Activated T-cell treated with anti-CD3 and anti-CD28 coated beads for 24 hours (primary cell): ENCODE results near the gene DMXL1.
"Not testable (repeated sequence)": the region's sequence is repeated elsewhere in the genome, so short reads cannot be mapped to it uniquely, and the experiment has no call there.

Experiments
- DNase-seq: peaks from one replicate; pipeline ENCODE4 v3.0.0-alpha.2; 2020; ENCODE audit warnings: low read depth

Gene DMXL1

DNA sequence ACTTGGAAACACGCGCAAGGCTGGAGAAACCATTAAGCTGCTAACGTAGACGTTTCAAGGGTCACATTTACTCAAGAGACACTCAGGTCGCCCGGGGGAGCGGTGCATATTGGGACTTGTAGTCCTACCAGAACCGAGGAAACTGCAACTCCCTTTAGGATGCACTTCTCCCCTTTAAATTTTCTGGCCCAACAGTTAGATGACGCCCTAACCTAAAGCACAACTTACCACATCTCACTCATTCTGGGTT, 384 bp upstream of the DMXL1 start:
- no peak for DNase-seq

DNA sequence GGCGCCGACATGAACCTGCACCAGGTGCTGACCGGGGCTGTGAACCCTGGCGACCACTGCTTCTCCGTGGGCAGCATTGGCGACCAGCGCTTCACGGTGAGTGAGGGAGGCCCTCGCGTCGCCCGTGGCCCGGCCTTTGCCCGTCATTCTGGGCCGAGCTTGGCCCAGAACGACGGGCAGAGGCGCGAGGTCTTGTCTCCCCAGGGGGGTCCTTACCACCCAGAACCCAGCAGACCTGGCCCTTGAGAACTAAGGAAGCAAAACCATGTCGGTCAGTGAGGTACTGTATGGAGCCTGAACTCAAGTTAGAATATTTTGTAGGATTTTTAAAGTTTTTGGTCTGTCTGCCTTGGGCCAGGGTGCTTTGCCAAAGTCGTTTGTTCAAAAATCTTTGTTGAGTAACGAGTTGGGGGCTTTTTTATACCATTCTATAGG, 691 bp downstream of the DMXL1 start:
- DNase-seq: no peak

DNA sequence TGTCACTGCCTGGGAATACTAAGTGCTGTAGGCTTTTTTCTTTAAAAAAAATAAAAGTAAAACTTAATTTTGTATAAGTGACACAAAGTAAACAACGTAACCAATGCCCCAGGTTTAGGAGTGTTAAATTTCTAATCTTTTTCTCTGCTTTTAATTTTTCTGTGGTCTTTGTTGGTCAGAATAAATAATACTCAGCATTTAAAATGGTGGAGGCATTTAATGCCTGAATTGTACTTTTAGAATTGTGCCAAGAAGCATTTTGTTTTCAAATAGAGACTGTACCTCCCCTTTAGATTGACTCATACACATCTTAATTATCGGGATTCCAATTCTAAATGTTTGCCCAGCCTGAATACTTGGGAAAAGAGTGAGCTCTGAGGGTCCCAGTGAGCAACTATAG, 1.6 kb downstream of the DMXL1 start:
- DNase-seq: no peak

DNA sequence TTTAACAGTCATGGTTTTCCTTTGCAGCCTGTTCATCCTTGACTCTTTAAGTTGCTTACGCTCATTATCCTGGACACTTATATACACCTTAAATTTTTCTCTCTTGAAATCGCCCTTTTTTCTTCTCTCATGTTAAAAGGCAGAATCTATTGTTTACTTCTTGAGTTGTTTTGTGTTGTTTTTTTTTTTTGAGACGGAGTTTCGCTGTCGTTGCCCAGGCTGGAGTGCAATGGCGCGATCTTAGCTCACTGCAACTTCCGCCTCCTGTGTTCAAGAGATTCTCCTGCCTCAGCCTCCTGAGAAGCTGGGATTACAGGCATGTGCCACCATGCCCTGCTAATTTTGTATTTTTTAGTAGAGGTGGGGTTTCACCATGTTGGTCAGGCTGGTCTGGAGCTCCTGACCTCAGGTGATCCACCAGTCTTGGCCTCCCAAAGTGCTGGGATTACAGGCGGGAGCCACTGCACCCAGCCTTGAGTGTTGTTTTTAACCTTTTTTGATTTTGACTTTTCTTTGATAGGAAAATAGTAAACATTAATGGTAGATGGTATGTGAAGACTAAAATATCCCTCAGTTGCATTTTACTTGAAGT, 3.0 kb downstream of the DMXL1 start:
- not testable (repeated sequence) for DNase-seq

DNA sequence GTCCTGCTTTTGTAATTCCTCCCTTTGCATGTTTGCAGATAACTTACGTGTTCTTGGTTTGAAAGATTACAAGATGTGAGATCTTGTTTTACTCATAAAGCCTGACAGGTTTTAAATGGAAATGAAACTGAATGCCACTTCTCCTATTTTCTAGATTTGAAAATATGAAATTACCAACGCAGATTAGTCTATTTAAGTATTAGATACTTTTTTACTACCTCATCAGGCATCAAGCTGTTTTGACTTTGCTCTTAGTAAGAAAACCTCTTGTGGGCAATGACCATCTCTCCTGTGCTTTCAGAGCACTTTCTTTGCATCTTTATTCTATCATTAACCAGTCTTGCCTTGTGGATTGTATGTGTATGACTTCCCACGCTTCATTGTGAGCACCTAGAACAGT, 3.5 kb downstream of the DMXL1 start:
- no peak for DNase-seq

DNA sequence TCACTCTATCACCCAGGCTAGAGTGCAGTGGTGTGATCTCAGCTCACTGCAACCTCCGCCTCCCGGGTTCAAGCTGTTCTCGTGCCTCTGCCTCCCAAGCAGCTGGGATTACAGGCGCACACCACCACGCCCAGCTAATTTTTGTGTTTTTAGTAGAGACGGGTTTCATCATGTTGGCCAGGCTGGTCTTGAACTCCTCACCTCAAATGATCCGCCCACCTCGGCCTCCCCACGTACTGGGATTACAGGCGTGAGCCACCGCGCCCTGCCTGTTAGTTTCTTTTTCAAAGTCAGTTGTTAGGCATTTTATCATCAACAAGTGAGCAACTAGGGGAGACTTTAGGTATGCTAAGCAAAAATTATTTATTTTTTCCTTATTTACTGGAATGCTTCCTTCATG, 4.4 kb downstream of the DMXL1 start:
- DNase-seq: not testable (repeated sequence)

DNA sequence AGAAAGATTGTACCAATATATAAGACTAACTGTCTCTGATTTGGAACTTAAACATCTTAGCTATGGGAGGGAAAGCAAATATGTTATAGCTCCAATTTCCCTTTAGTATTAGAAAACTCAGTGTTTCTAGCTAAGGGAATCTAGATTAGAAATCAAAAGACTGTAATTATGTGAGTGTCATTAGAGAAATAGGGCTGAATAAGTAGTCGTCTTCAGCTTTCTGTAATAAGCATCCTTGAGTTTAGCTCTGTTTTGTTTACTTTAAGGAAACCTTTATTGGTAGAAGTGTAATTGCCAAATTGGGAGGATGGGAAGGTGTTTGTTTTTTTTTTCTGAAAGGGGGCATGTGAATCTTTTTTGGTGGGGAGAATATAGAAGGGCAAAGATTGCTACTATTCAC, 5.2 kb downstream of the DMXL1 start:
- DNase-seq: no peak

DNA sequence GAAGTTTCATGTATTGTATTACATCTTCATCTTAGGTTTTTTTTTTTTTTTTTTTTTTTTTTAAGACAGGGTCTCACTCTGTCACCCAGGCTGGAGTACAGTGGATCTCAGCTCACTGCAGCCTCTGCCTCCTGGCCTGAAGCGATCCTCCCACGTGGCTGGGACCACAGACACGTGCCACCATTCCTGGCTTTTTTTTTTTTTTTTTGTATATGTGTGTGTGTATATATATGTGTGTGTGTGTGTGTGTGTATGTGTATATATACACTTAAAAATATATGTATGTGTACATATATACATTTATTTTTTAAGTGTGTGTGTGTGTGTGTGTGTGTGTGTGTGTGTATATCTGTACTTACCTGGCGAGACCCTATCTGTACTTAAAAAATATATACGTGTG, 6.6 kb downstream of the DMXL1 start:
- no peak for DNase-seq

DNA sequence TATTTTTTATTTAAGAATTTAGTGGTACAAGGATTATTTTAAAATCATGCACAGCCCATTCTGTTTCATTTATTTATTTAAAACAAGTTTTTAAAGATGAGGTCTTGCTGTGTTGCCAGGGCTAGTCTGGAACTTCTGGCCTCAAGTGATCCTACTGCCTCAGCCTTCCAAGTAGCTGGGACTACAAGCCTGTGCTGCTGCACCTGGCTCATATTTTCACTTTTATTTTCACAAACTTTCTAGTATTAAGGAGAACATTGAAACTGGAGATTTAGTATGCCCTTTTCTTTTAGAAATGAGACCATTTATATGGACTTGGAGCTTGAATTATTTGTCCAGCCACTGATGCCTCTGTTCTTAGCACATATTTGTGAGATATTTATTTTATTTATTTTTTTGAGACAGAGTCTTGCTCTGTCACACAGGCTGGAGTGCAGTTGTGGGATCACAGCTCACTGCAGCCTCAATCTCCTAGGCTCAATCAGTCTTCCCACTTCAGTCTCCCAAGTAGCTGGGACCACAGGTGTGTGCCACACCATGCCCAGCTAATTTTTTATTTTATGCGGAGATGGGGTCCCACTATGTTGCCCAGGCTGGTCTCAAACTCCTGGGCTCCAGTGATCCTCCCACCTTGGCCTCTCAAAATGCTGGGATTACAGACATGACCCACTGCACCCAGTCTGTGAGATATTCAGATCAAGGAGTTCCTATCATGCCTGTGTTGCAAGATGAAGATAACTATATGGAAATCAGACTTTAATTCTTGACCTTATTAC, 7.4 kb downstream of the DMXL1 start:
- no peak for DNase-seq

DNA sequence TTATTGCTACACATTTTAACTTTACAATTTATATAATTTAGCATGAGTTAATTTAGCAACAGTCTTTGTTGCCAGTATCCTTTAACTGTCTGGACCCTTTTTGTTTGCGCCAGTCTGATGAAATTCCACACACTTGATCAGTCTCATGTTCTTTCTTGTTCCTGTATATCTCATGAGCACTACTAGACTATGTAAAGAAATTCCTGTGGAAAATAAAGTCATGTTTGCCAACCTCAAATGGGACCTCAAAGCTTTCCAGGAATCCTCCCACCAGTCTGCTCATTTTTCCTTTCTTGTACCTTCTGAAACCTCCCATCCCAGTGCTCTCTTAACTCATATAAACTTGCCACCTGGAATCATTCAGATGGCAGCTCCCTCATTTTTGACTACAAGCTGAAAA, 8.0 kb downstream of the DMXL1 start:
- no peak for DNase-seq

DNA sequence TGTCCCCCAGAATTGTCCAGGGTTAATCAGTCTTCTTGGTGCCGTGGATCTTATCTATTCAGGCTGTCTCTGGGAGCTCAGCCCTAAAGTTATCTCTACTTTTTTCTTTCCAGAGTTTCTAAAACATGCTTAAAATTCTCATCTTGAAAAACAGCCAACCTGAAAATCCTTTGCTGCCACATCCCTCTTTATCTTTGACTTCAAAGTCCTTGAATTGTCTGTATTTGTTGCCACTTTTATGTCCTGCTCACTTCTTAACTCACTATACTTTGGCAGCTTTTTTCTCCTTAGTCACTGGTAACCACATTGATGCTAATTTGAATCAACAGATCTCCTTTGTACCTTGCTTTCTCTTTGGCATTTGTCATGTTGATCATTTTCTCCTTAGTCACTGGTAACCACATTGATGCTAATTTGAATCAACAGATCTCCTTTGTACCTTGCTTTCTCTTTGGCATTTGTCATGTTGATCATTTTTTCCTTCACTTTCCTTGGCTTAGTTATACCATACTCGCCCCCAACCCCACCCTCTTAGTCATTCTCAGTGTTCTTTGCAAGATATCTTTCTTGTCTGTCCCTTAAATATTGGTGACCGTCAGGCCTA, 8.5 kb downstream of the DMXL1 start:
- DNase-seq: peak; percentile 26

DNA sequence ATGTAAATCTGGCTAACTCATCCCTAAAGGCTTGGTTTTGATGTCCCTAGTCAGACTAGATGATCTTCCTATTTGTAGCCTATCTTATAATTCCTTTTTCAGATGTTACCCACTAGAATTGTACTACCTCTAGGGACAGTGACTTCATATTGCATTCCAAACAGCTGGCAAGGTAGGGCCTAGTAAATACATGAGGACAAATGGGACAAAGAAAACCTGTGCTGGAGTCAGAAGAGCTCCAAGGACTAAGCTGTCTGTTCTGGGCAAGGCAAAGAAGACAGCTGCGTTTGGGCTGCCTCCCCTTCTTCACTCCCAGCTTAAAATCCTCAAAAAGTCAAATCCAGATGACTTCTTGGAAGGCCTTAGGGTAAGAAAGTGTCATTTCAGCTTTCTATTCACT, 10.0 kb downstream of the DMXL1 start:
- DNase-seq: no peak

DNA sequence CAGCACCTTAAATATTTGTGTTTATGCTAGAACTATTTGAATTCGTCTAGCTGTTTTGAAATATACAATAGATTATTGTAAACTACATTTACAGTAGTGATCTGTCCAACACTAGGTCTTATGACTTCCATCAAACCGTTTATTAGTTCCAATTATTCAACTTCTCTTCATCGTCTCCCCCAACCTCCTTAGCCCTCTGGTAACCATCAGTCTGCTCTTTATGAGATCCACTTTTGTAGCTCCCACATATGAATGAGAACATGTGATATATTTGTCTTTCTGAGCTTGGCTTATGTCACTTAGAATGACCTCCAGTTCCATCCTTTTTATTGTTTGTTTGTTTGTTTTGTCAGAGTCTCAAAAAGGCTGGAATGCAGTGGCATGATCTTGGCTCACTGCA, 11.8 kb downstream of the DMXL1 start:
- DNase-seq: no peak

DNA sequence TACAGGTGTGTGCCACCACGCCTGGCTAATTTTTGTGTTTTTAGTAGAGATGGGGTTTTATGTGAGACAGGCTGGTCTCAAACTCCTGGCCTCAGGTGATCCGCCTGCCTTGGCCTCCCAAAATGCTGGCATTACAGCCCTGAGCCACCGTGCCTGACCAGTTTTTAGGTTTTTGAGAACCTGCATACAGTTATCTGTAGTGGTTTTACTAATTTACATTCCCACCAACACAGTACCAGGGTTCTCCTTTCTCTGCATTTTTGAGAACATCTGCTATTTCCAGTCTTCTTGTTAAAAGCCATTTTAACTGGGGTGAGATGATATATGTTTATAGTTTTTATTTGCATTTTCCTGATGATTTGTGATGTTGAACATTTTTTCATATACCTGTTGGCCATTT, 12.8 kb downstream of the DMXL1 start:
- DNase-seq: no peak

DNA sequence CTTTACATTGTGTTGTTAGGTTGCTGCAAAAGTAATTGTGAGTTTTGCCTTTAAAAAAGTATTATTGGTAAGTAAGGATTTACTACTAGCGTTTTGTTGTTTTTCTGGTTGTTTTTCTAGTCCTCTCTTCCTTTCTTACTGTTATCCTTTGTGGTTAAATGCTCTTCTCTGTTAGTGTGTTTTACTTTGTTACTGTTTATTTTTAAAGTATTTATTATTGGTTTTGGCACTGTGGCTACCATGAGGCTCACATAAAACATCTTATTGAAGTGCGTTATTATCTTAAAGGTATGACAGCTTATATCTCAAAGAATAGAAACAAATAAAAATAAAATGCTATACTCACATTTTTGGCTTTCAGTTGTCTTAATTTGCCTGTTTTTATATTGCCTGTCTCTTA, 17.6 kb downstream of the DMXL1 start:
- no peak for DNase-seq

DNA sequence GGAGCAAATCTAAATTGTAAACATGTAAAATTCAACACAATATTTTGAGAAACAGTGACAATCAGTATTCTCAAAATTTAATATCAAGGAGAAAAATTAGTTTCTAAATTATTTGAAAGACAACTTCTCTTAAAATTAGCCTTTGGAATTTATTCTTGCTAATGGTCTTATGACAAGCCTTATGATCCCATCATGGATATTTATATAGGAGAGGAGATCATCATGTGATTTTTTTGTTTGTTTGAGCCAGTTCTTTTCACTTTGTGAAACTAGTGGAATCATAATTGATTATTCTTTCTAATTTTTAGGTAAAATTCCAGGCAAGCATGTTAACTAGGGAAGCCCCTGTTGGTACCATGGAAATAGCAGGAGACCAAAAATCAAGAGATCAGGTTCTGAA, 24.7 kb downstream of the DMXL1 start:
- DNase-seq: no peak

DNA sequence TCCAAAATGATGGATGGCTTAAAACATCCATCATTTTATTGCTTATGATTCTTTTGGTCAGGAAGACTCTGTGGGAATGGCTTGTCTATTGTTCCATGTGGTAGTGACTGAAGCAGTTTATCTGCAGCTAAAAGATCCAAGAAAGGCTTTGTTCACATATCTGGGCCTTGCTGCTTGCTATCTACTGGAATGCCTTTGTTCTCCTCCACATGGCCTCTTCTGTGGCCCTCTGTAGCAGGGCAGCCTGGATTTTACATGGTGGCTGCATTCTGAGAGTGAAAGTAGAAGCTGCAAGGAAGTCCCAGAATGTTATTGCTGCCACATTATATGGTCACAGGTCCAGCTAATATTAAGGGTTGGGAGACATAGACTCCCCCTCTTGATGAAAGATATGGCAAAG, 35.1 kb downstream of the DMXL1 start:
- no peak for DNase-seq

DNA sequence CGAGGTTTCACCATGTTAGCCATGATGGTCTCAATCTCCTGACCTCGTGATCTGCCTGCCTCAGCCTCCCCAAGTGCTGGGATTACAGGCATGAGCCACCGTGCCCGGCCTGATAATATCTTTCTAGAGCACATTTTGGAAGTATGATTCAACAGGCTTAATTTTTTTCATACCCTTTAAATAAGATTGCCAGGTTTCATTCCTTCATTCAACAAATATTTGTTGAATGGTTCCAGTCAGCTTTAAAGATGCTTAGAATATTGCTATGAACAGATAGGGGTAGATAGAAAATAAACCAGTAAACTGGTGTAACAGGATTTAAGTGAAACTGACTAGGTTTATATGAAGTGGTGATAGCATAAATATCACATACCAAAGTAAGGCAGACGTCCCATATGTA, 41.3 kb downstream of the DMXL1 start:
- DNase-seq: no peak

DNA sequence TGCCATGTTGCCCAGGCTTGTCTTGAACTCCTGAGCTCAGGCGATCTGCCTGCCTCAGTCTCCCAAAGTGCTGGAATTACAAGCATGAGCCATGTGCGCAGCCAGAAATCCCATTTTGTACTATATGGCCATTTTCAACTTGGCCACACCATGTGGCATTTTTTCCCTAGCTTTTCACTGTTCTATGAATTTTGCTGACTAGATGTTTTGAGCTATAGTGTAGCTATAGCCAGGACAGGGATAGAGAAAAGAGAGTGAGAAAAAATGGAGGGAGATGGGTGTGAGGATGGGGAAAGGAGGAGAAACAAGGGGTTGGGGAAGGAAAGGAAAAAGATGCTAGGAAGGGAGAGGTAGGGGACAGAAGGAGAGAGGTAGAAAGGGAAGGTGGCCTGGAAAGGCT, 46.4 kb downstream of the DMXL1 start:
- no peak for DNase-seq

DNA sequence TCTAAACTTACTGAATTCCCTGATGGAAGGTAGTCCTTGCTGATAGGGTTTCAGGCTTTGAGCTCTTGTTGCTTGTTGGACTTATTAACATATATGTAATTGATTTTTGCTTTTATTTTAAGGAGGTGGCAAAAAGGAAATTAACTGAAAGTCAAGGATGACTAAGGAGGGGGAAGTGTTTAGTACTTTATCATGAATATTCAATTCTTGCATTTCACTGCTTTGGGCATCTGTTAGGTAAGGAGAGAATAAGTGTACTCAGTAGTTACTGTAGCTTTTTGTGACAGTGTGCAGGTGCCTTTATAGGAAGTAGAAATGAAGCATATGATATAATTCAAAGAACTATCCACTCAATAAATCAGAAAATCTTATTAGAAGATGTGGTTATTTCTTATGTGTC, 47.1 kb downstream of the DMXL1 start:
- no peak for DNase-seq

DNA sequence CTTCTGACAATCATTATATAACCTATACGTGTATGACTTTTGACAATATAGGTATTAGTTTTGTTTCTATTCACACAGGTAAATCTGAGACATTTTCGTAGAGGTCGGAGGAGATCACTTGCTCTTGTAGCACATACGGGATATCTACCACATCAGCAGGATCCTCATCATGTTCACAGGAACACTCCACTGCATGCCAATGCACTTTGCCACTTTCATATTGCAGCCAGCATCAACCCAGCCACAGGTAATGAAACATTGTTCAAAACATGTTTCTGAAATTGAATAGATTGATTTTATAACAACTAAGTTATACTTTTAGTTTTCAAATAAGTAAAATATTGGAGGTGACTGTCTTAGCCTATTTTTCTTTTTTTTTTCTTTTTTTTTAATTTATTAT, 50.0 kb downstream of the DMXL1 start:
- DNase-seq: no peak

DNA sequence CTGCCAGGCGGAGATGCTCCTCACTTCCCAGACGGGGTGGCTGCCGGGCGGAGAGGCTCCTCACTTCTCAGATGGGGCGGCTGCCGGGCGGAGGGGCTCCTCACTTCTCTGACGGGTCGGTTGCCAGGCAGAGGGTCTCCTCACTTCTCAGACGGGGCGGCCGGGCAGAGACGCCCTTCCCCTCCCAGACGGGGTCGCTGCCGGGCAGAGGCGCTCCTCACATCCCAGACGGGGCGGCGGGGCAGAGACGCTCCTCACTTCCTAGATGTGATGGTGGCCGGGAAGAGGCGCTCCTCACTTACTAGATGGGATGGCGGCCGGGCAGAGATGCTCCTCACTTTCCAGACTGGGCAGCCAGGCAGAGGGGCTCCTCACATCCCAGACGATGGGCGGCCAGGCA, 51.6 kb downstream of the DMXL1 start:
- not testable (repeated sequence) for DNase-seq

DNA sequence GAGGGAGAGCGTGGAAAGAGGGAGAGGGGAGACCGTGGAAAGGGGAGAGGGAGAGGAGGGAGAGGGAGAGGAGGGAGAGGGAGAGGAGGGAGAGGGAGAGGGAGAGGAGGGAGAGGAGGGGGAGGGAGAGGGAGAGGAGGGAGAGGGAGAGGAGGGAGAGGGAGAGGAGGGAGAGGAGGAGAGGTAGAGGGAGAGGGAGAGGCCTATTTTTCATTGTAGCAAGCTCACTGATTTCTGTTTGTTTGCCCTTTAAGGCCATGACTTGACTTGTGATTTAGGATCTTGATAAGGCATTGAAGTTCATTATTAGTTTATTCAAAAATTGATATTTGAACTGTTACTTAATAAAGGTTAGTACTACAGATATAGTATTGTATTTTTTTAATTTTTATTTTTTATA, 52.4 kb downstream of the DMXL1 start:
- DNase-seq: no peak

DNA sequence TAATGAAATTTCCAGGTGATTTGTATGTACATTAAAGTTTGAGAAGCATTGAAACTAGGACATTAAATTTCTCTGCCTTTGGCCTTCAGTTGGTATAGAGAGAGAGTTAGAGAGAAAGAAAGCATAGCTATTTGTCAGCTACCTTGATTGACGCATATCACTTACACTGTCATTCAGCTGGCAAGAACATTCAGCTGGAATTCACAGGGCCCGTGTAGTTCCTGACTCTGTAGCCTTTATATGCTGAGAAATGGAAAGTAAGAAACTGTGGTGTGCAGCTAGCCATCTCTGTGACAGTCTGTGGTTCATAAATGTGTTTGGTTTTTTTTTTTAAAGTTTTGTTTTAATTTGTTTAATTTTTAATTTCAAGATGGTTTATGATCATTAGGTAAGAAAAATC, 58.9 kb downstream of the DMXL1 start:
- no peak for DNase-seq
